ENCODE data around the gene AMELX.

Gene AMELX

DNA sequence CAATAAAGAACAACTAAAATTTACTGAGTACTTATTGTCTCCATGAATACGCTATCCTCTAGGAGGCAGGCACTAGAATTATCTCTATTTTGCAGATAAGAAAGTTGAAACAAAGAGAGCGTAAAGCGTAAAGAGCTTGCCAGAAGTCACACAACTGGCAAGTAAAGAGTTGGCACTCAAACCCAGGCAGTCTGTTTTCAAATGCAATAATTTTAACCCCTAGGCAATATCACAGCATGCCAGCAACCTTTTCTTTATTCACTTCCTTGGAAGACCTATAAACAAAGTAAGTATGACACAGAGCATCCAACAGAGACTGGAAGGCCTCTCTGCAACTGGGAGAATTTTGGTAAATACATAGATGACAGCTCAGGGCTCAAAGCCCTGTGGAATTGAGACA lies 23.2 kb upstream of the AMELX start:
- no peaks in the 10 kb centered on the region for H3K9me3 ChIP-seq (ENCODE audit: control insufficient read depth in 1 of 2, low read length in 2 of 2)
- no peak overlapping the region for H3K27ac ChIP-seq (ENCODE audit: low read length)
- H3K4me1 ChIP-seq (ENCODE audit: control insufficient read depth in 1 of 2, insufficient read depth in 2 of 2, low read length in 2 of 2) = peaks cover 0 to 2% of the 10 kb centered on the region in 2 donors
- H3K27me3 ChIP-seq (ENCODE audit: low read depth, low read length) = no peaks in the 10 kb centered on the region
- H3K4me3 ChIP-seq (ENCODE audit: low read depth in 1 of 2, low read length in 2 of 2) = no peak overlapping the region
- H3K36me3 ChIP-seq (ENCODE audit: control insufficient read depth in 1 of 2, insufficient read depth in 2 of 2, low read length in 2 of 2) = no peaks in the 10 kb centered on the region

GRCh38 chrX:11272290-11272689 lies 20.9 kb upstream of the AMELX start:
- Histone ChIP-seq H3K4me3 (ENCODE audit: low read depth in 1 of 2, low read length in 2 of 2) (no peak overlapping the region), H3K4me1 (ENCODE audit: control insufficient read depth in 1 of 2, insufficient read depth in 2 of 2, low read length in 2 of 2) (peaks cover 0 to 2% of the 10 kb centered on the region in 2 donors), H3K36me3 (ENCODE audit: control insufficient read depth in 1 of 2, insufficient read depth in 2 of 2, low read length in 2 of 2) (no peaks in the 10 kb centered on the region), H3K27me3 (ENCODE audit: low read depth, low read length) (no peaks in the 10 kb centered on the region), H3K9me3 (ENCODE audit: control insufficient read depth in 1 of 2, low read length in 2 of 2) (no peaks in the 10 kb centered on the region), H3K27ac (ENCODE audit: low read length) (no peak overlapping the region)

DNA sequence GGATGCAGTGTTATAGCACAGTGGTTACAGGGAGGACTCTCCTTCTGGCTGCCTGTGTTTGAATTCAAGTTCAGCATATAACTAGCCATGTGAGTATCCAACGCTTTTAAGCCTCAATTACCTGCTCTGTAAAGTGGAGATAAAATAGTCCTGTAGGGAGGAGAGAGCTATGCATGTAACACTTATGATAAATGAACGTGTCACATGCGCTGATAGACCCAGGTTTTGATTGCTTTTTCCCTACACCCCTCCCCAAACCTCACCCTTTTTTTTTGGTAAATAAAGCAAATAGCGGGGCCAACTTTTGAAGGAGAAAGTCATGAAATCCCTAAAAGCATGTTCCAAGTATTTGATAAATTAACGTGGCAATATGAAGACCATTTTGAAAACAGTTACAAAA lies 20.4 kb upstream of the AMELX start:
- peaks cover 0 to 2% of the 10 kb centered on the region in 2 donors for H3K4me1 ChIP-seq (ENCODE audit: control insufficient read depth in 1 of 2, insufficient read depth in 2 of 2, low read length in 2 of 2)
- no peak overlapping the region for H3K4me3 ChIP-seq (ENCODE audit: low read depth in 1 of 2, low read length in 2 of 2)
- H3K27ac ChIP-seq (ENCODE audit: low read length) = no peak overlapping the region
- no peaks in the 10 kb centered on the region for H3K9me3 ChIP-seq (ENCODE audit: control insufficient read depth in 1 of 2, low read length in 2 of 2)
- H3K27me3 ChIP-seq (ENCODE audit: low read depth, low read length) = no peaks in the 10 kb centered on the region
- no peaks in the 10 kb centered on the region for H3K36me3 ChIP-seq (ENCODE audit: control insufficient read depth in 1 of 2, insufficient read depth in 2 of 2, low read length in 2 of 2)

GRCh38 chrX:11273544-11273943 lies 19.7 kb upstream of the AMELX start:
- Histone ChIP-seq H3K4me3 (ENCODE audit: low read depth in 1 of 2, low read length in 2 of 2) (no peak overlapping the region), H3K36me3 (ENCODE audit: control insufficient read depth in 1 of 2, insufficient read depth in 2 of 2, low read length in 2 of 2) (no peaks in the 10 kb centered on the region), H3K27me3 (ENCODE audit: low read depth, low read length) (no peaks in the 10 kb centered on the region), H3K9me3 (ENCODE audit: control insufficient read depth in 1 of 2, low read length in 2 of 2) (no peaks in the 10 kb centered on the region), H3K4me1 (ENCODE audit: control insufficient read depth in 1 of 2, insufficient read depth in 2 of 2, low read length in 2 of 2) (peaks cover 0 to 2% of the 10 kb centered on the region in 2 donors), H3K27ac (ENCODE audit: low read length) (no peak overlapping the region)

DNA sequence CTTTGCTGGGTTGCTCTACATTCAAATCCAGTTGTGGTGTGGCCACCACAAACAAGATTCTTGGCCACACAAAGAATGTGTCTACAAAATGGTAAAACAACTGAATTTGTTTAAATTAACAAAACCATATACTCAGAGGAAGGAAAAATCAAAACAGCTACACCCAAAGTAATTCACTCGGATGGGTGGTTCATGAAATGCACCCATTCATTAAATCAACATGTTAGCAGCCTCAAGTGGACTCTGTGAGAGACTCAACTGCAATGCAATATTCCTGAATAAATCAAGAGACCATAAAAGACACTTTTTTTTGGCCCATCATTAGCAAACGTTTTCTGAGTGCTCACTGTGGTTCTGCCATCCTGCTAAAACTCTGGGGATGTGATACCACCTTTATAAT lies 11.2 kb upstream of the AMELX start:
- no peaks in the 10 kb centered on the region for H3K4me1 ChIP-seq (ENCODE audit: control insufficient read depth in 1 of 2, insufficient read depth in 2 of 2, low read length in 2 of 2)
- no peak overlapping the region for H3K4me3 ChIP-seq (ENCODE audit: low read depth in 1 of 2, low read length in 2 of 2)
- H3K27me3 ChIP-seq (ENCODE audit: low read depth, low read length) = no peaks in the 10 kb centered on the region
- H3K27ac ChIP-seq (ENCODE audit: low read length) = no peak overlapping the region
- H3K36me3 ChIP-seq (ENCODE audit: control insufficient read depth in 1 of 2, insufficient read depth in 2 of 2, low read length in 2 of 2) = no peaks in the 10 kb centered on the region
- no peaks in the 10 kb centered on the region for H3K9me3 ChIP-seq (ENCODE audit: control insufficient read depth in 1 of 2, low read length in 2 of 2)

DNA sequence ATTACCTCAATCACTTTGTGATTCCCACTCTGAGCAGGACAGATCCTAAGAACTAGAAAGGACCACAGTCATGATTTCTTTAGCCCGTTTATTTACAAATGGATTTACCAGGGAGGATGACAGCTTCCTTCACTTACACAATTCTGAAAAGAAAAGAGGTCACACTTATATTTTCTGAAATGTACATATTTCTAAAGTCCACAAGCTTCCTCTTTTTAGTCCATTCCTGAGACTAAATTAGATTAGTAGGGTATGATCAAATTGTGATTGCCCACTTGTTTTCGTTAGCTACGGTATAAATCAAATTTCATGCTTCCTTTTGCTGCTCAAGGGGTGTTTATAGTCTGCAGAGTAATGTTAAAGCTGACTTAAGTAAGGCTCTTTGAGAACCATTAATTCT lies 7.6 kb upstream of the AMELX start:
- H3K36me3 ChIP-seq (ENCODE audit: control insufficient read depth in 1 of 2, insufficient read depth in 2 of 2, low read length in 2 of 2) = no peaks in the 10 kb centered on the region
- no peaks in the 10 kb centered on the region for H3K9me3 ChIP-seq (ENCODE audit: control insufficient read depth in 1 of 2, low read length in 2 of 2)
- no peaks in the 10 kb centered on the region for H3K4me1 ChIP-seq (ENCODE audit: control insufficient read depth in 1 of 2, insufficient read depth in 2 of 2, low read length in 2 of 2)
- H3K4me3 ChIP-seq (ENCODE audit: low read depth in 1 of 2, low read length in 2 of 2) = no peak overlapping the region
- no peaks in the 10 kb centered on the region for H3K27me3 ChIP-seq (ENCODE audit: low read depth, low read length)
- no peak overlapping the region for H3K27ac ChIP-seq (ENCODE audit: low read length)

- Histone ChIP-seq H3K27ac (ENCODE audit: low read length) (no peak overlapping the region), H3K4me3 (ENCODE audit: low read depth in 1 of 2, low read length in 2 of 2) (no peak overlapping the region), H3K36me3 (ENCODE audit: control insufficient read depth in 1 of 2, insufficient read depth in 2 of 2, low read length in 2 of 2) (no peaks in the 10 kb centered on the region), H3K4me1 (ENCODE audit: control insufficient read depth in 1 of 2, insufficient read depth in 2 of 2, low read length in 2 of 2) (no peaks in the 10 kb centered on the region), H3K27me3 (ENCODE audit: low read depth, low read length) (no peaks in the 10 kb centered on the region), H3K9me3 (ENCODE audit: control insufficient read depth in 1 of 2, low read length in 2 of 2) (no peaks in the 10 kb centered on the region)
Observed at GRCh38 chrX:11287505-11287904, 5.7 kb upstream of the AMELX start.

GRCh38 chrX:11290416-11291102 lies 2.7 kb upstream of the AMELX start:
- Histone ChIP-seq H3K27ac (ENCODE audit: low read length) (no peak overlapping the region), H3K4me3 (ENCODE audit: low read depth in 1 of 2, low read length in 2 of 2) (no peak overlapping the region), H3K9me3 (ENCODE audit: control insufficient read depth in 1 of 2, low read length in 2 of 2) (no peaks in the 10 kb centered on the region), H3K27me3 (ENCODE audit: low read depth, low read length) (no peaks in the 10 kb centered on the region), H3K4me1 (ENCODE audit: control insufficient read depth in 1 of 2, insufficient read depth in 2 of 2, low read length in 2 of 2) (peaks cover 0 to under 1% of the 10 kb centered on the region in 2 donors), H3K36me3 (ENCODE audit: control insufficient read depth in 1 of 2, insufficient read depth in 2 of 2, low read length in 2 of 2) (no peaks in the 10 kb centered on the region)

- no peak overlapping the region for H3K27ac ChIP-seq (ENCODE audit: low read length)
- no peaks in the 10 kb centered on the region for H3K27me3 ChIP-seq (ENCODE audit: low read depth, low read length)
- H3K9me3 ChIP-seq (ENCODE audit: control insufficient read depth in 1 of 2, low read length in 2 of 2) = no peaks in the 10 kb centered on the region
- H3K4me3 ChIP-seq (ENCODE audit: low read depth in 1 of 2, low read length in 2 of 2) = no peak overlapping the region
- H3K4me1 ChIP-seq (ENCODE audit: control insufficient read depth in 1 of 2, insufficient read depth in 2 of 2, low read length in 2 of 2) = peaks cover 3 to 5% of the 10 kb centered on the region in 2 donors
- no peaks in the 10 kb centered on the region for H3K36me3 ChIP-seq (ENCODE audit: control insufficient read depth in 1 of 2, insufficient read depth in 2 of 2, low read length in 2 of 2)
Observed at GRCh38 chrX:11296051-11296450, 2.8 kb downstream of the AMELX start.

GRCh38 chrX:11298600-11298999 lies 5.4 kb downstream of the AMELX start:
- H3K4me1 ChIP-seq (ENCODE audit: control insufficient read depth in 1 of 2, insufficient read depth in 2 of 2, low read length in 2 of 2) = peaks cover 3 to 5% of the 10 kb centered on the region in 2 donors
- H3K9me3 ChIP-seq (ENCODE audit: control insufficient read depth in 1 of 2, low read length in 2 of 2) = no peaks in the 10 kb centered on the region
- no peak overlapping the region for H3K4me3 ChIP-seq (ENCODE audit: low read depth in 1 of 2, low read length in 2 of 2)
- H3K36me3 ChIP-seq (ENCODE audit: control insufficient read depth in 1 of 2, insufficient read depth in 2 of 2, low read length in 2 of 2) = no peaks in the 10 kb centered on the region
- no peak overlapping the region for H3K27ac ChIP-seq (ENCODE audit: low read length)
- no peaks in the 10 kb centered on the region for H3K27me3 ChIP-seq (ENCODE audit: low read depth, low read length)

GRCh38 chrX:11304829-11305228 lies 11.6 kb downstream of the AMELX start:
- Histone ChIP-seq H3K36me3 (ENCODE audit: control insufficient read depth in 1 of 2, insufficient read depth in 2 of 2, low read length in 2 of 2) (no peaks in the 10 kb centered on the region), H3K4me3 (ENCODE audit: low read depth in 1 of 2, low read length in 2 of 2) (no peak overlapping the region), H3K9me3 (ENCODE audit: control insufficient read depth in 1 of 2, low read length in 2 of 2) (no peaks in the 10 kb centered on the region), H3K27me3 (ENCODE audit: low read depth, low read length) (no peaks in the 10 kb centered on the region), H3K4me1 (ENCODE audit: control insufficient read depth in 1 of 2, insufficient read depth in 2 of 2, low read length in 2 of 2) (peaks cover 0 to 9% of the 10 kb centered on the region in 2 donors), H3K27ac (ENCODE audit: low read length) (no peak overlapping the region)

GRCh38 chrX:11305641-11306040 lies 12.4 kb downstream of the AMELX start:
- H3K27ac ChIP-seq (ENCODE audit: low read length) = no peak overlapping the region
- H3K9me3 ChIP-seq (ENCODE audit: control insufficient read depth in 1 of 2, low read length in 2 of 2) = no peaks in the 10 kb centered on the region
- H3K4me3 ChIP-seq (ENCODE audit: low read depth in 1 of 2, low read length in 2 of 2) = no peak overlapping the region
- no peaks in the 10 kb centered on the region for H3K27me3 ChIP-seq (ENCODE audit: low read depth, low read length)
- H3K36me3 ChIP-seq (ENCODE audit: control insufficient read depth in 1 of 2, insufficient read depth in 2 of 2, low read length in 2 of 2) = no peaks in the 10 kb centered on the region
- H3K4me1 ChIP-seq (ENCODE audit: control insufficient read depth in 1 of 2, insufficient read depth in 2 of 2, low read length in 2 of 2) = peaks cover 0 to 9% of the 10 kb centered on the region in 2 donors
